GOT3 (cell line): ENCODE measurements around the gene MRRF.

Experiments
- DNase-seq: peaks from one replicate; lab custom pipeline; 2025; ENCODE audit warnings: mixed read lengths; lab: John Stamatoyannopoulos, UW

Gene MRRF, protein sequence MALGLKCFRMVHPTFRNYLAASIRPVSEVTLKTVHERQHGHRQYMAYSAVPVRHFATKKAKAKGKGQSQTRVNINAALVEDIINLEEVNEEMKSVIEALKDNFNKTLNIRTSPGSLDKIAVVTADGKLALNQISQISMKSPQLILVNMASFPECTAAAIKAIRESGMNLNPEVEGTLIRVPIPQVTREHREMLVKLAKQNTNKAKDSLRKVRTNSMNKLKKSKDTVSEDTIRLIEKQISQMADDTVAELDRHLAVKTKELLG

GRCh38 chr9:122264360-122265148 lies at the start of gene MRRF, which contains the start of gene RBM18:
MRRF (plus strand) TSS chr9:122264882; CDS start chr9:122270892, 6,010 bp downstream.
RBM18 (minus strand) TSS chr9:122264840; CDS start chr9:122261492, 3,348 bp downstream.
- peak; percentile 34 for DNase-seq

DNA sequence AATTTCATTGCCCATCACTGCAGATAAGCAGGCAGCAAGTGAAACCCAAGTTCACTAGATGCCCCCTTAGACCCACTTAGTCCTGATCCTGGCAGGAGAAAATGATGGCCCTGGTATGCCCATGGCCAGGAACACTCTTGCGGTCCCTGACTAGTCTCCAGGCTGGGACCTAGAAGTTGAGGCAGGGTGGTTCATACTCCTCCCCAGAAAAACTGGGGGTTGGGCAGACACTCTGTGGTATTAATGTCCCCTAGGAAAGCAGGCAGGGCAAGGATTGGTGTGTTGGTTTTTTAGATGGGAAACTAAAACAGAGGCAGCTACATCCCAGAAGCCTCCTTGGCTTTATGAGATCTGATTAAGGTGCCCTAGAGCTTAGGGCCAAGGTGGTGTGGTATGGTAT lies 49.0 kb upstream of the MRRF start:
- no peak for DNase-seq

- DNase-seq = no peak
Measured at GRCh38 chr9:122216138-122216797, 48.4 kb upstream of the MRRF start.

DNA sequence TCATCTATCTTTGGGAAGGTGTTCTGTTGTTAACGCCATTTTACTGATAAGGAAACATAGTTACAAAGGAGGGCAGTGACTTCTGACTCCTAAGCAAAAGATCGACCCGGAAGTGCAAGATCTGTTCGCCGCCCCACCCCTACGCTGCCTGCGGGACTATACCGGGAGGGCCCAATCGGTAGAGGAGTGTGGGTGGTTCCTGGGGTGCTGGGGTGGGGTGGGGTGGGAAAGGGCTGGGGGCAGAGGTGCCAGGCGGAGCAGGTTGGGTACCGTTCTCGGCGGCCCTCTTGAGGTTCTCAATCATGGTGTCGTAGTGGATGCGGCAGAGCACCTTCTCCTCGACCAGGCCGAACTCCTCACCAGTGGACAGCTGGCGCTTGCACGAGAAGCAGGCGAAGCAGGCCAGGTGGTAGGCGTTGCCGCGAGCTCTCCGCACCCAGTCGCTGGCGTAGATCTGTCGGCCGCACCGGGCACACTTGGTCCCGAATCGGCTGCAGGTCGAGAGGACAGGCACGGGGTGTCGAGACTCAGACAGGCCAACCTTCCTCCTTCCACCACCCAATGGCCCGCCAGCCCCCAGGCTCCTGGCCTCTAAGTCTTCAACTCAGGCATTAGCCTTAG lies 47.8 kb upstream of the MRRF start:
- no peak for DNase-seq

DNA sequence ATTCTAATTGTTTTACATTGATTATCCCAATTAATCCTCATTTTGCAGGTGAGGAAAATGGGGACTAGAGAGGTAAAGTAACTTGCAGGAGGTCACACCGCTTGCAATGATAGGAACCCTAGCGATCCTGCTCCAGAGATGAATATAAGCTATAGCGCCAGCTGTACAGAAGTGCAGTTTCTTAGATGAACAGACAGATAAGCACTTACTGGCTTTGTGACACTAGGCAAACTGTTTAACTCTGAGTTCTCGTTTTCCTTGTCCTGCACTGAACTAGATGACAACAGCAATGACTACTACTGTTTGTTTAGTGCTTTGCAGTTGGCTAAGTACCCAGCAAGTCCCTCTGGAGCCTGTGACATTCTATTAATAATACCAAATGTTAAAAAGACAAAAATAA lies 47.0 kb upstream of the MRRF start:
- DNase-seq = no peak

GRCh38 chr9:122218071-122218934 lies 46.4 kb upstream of the MRRF start:
- no peak for DNase-seq

GRCh38 chr9:122218935-122219855 lies 45.5 kb upstream of the MRRF start:
- DNase-seq = no peak

- DNase-seq = no peak
Measured at GRCh38 chr9:122219856-122220672, 44.6 kb upstream of the MRRF start.

DNA sequence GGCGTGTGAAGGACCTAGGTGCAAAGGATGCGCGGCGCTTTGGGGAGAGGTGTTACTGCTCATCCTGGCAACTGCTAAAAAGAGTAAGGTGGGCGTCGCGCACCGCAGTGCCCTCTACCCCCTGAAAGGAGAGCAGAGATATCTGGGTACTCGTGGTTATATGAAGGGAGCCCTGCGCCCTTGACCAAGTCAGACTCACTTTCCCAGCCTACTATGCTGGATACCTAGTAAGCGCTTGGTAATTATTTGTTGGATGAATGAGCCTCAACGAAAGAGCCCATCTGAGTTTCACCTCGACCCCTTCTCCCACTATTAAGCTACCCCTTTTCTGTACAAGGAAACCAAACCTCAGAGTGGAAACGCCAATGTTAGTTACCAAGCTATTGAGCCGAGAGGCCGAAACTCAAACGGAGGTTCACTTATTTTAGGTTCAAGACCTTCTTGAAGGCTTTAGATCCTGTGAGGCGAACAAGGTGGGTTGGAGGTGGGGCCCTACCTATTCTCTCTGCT lies 44.0 kb upstream of the MRRF start:
- DNase-seq = no peak

GRCh38 chr9:122221183-122221811 lies 43.4 kb upstream of the MRRF start:
- no peak for DNase-seq

DNA sequence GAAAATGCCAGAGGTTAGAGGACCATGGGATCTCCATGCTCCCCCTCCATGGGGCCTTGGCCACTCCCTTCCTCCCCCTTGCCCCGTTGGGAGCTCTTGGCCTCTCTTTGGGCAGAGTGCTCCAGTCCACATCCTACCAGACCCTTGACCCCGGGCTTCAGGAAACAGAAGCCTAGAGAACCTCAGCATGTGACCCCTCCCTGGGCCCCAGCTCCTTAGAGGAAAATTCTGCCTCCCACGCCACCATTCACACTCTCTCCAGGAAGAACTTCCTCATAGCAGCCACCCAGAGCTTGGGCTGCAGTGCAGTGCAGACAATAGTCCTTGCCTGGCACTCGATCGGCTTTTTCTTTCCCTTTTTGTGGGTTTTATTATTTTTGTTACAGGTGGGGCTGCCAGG lies 41.9 kb upstream of the MRRF start:
- no peak for DNase-seq

DNA sequence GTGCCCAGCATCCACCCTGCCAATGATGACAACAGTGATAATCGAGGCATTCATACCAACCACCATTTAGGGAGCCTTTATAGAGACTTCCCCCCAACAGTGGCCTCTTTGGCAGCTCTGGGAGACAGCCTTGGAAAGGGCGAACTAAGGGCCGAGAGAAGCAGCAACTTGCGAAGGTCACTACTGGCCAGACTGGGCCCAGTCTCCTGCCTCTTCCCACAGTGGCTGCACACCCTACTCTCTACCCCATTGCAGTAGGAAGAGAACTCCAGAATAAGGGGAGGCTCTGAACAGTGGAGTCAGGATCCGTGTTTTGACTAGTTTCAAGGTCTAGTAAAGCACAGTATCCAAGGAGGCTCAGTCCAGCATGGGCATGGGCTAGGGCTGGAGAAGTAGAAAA lies 41.2 kb upstream of the MRRF start:
- no peak for DNase-seq

- no peak for DNase-seq
Measured at GRCh38 chr9:122225312-122226141, 39.2 kb upstream of the MRRF start.

GRCh38 chr9:122226142-122226757 lies 38.4 kb upstream of the MRRF start:
- no peak for DNase-seq

DNA sequence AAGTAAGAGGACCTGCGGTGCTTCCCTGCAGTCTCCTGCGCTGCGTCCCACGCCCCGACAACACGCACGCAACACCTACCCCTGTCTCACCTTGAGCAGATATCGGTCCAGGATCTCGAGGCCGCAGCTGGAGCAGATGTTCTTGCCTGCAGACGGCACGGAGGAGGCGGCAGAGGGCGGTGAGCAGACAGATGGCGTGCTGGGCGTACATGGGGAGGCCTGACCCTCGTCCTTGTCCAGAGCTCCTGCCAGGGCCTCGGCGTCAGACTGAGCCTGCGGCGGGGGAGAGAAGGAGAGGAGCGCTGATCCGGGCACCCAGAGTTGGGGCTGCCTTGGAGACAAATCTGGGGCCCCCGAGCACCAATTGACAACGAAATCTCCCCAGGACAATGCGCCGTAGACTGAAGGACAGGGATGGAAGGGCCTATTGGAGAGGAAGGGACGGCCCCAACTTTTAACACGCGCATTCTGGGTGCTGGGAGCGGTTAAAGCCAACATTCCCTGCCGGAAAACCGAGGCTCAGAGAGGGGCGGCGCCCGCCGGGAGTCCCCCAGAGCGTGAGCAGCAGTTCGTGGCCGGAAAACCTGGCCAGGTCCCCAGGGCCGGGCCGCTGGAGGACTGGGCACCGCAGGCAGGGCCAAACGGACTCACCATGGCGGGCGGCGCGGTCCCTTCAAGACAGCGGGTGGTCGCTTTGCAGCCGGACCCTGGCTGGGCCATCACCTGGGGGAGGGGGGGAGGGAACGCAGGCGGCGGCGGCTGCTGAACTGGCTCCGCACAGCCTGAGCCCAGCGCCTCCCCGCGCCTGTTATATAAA lies 37.7 kb upstream of the MRRF start:
- no peak for DNase-seq

- no peak for DNase-seq
Measured at GRCh38 chr9:122227575-122227900, 37.1 kb upstream of the MRRF start.

- no peak for DNase-seq
Measured at GRCh38 chr9:122228191-122228567, 36.5 kb upstream of the MRRF start.
